Endothelial cell of umbilical vein (primary cell): ENCODE data around the gene CENPI. TPM values are rescaled to one million over a fixed set of nuclear protein-coding genes. Genes with fewer than 3 reads are reported as not detected.

Experiments
- BruUV-seq: library from RNA; stranded (reverse); fragments of 400-500 nt; replicated peaks from 2 replicates; lab custom pipeline; 2021; lab: Mats Ljungman, UMichigan
- CTCF ChIA-PET: fragments of 300-600, 350-600 bp; sonication (Branson Sonifier 250); formaldehyde crosslinking; loops from one replicate; lab custom pipeline; 2021; ENCODE audit warnings: antibody characterized with exemption, inconsistent platforms; lab: Charles Lee
- POLR2A ChIA-PET: fragments of 300-600, 350-600 bp; sonication (Branson Sonifier 250); formaldehyde crosslinking; loops from one replicate; lab custom pipeline; 2021; ENCODE audit warnings: antibody characterized with exemption, inconsistent platforms; lab: Charles Lee
- DNase-seq: peaks from one replicate; pipeline ENCODE4 v3.0.0-alpha.2; 2011; ENCODE audit warnings: low read depth, low spot score
- FAIRE-seq: peaks from 2 replicates; lab custom pipeline; 2011; peaks lifted over from hg19 to GRCh38; lab: Jason Lieb, UNC
- H2AFZ ChIP-seq: 2 replicates; pipeline ENCODE4 v1.6.0; 2012; ENCODE audit warnings: low read depth, low read length, control low read depth, inconsistent platforms
- H3K27ac ChIP-seq: 2 replicates; pipeline ENCODE4 v1.5.1; 2011; ENCODE audit warnings: low read depth, mild to moderate bottlenecking, control low read depth, low read length, moderate library complexity; ENCODE audit not compliant: insufficient read depth
- H3K27me3 ChIP-seq, 2 experiments: 2 replicates each; pipeline versions ENCODE4 v1.6.0 to v1.6.1; 2011; ENCODE audit warnings: low read length in 2 of 2, mixed read lengths in 1 of 2; ENCODE audit not compliant: control insufficient read depth in 2 of 2, insufficient read depth in 2 of 2
- H3K36me3 ChIP-seq, 2 experiments: 2 replicates in 1 of 2; 3 replicates in 1 of 2; pipeline ENCODE4 v1.5.1; 2011; ENCODE audit warnings: low read length in 2 of 2, mild to moderate bottlenecking in 1 of 2, moderate library complexity in 1 of 2; ENCODE audit not compliant: control insufficient read depth in 2 of 2, insufficient read depth in 2 of 2; ENCODE audit errors: extremely low read depth in 1 of 2
- H3K4me1 ChIP-seq: 3 replicates; pipeline ENCODE4 v1.5.1; 2011; ENCODE audit warnings: mild to moderate bottlenecking, low read length; ENCODE audit not compliant: control insufficient read depth, insufficient read depth; ENCODE audit errors: extremely low read depth
- H3K4me2 ChIP-seq: 2 replicates; pipeline ENCODE4 v1.6.1; 2011; ENCODE audit warnings: low read length, control low read depth, mixed read lengths; ENCODE audit not compliant: insufficient read depth
- H3K4me3 ChIP-seq, 3 experiments: fragments of 200-600 bp in 1 of 3; sonication (generic), shearing (Covaris generic) in 1 of 3; replicated peaks in 1 of 3; 2 replicates each; pipeline ENCODE4 v1.5.1; 2011 to 2016; ENCODE audit warnings: control low read depth in 3 of 3, low read length in 3 of 3, mild to moderate bottlenecking in 2 of 3, inconsistent platforms in 1 of 3, low read depth in 1 of 3, moderate library complexity in 1 of 3; ENCODE audit not compliant: insufficient read depth in 1 of 3
- H3K79me2 ChIP-seq: 2 replicates; pipeline ENCODE4 v1.6.0; 2012; ENCODE audit warnings: low read length, inconsistent platforms; ENCODE audit not compliant: control insufficient read depth, insufficient read depth
- H3K9ac ChIP-seq: replicated peaks from 2 replicates; pipeline ENCODE3; 2011; ENCODE audit warnings: low read length, control low read depth; ENCODE audit not compliant: insufficient read depth; ENCODE audit errors: extremely low read depth
- H3K9me1 ChIP-seq: replicated peaks from 3 replicates; pipeline ENCODE4 v1.6.0; 2011; ENCODE audit warnings: mild to moderate bottlenecking, low read length; ENCODE audit not compliant: control insufficient read depth, insufficient read depth; ENCODE audit errors: extremely low read depth
- H3K9me3 ChIP-seq: replicated peaks from 2 replicates; pipeline ENCODE4 v1.5.1; 2012; ENCODE audit warnings: low read length, inconsistent platforms; ENCODE audit not compliant: control insufficient read depth, insufficient read depth
- H4K20me1 ChIP-seq: replicated peaks from 2 replicates; pipeline ENCODE3; 2011; ENCODE audit warnings: mild to moderate bottlenecking, low read length; ENCODE audit not compliant: control insufficient read depth, insufficient read depth; ENCODE audit errors: extremely low read depth
- EZH2 ChIP-seq: IDR thresholded peaks from 2 replicates; pipeline ENCODE4 v1.6.1; 2012; ENCODE audit warnings: borderline replicate concordance, low read depth, mild to moderate bottlenecking, moderate library complexity, low read length, inconsistent platforms; ENCODE audit not compliant: severe bottlenecking
- FOS ChIP-seq: IDR thresholded peaks from 2 replicates; pipeline ENCODE4 v1.6.1; 2011; ENCODE audit warnings: mild to moderate bottlenecking, low read length, moderate library complexity, borderline replicate concordance; ENCODE audit not compliant: insufficient read depth
- GATA2 ChIP-seq: IDR thresholded peaks from 2 replicates; pipeline ENCODE4 v1.7.0; 2011; ENCODE audit warnings: low read depth, mild to moderate bottlenecking, moderate library complexity, mixed read lengths, low read length; ENCODE audit not compliant: insufficient read length, insufficient read depth
- JUN ChIP-seq: IDR thresholded peaks from 2 replicates; pipeline ENCODE4 v1.6.1; 2011; ENCODE audit warnings: borderline replicate concordance, low read depth; ENCODE audit not compliant: insufficient read length, insufficient read depth
- MYC ChIP-seq: IDR thresholded peaks from one replicate; pipeline ENCODE4 v1.6.1; 2011; ENCODE audit warnings: mild to moderate bottlenecking, low read depth, low read length
- POLR2A ChIP-seq: IDR thresholded peaks from 2 replicates; pipeline ENCODE4 v1.6.1; 2012; ENCODE audit warnings: low read depth, mild to moderate bottlenecking, control low read depth, low read length
- POLR2AphosphoS5 ChIP-seq: IDR thresholded peaks from 2 replicates; pipeline ENCODE4 v1.6.1; 2012; ENCODE audit warnings: low read depth, mild to moderate bottlenecking, control low read depth, low read length, moderate library complexity; ENCODE audit not compliant: insufficient read depth
- dilution Hi-C: fragments of 300-500 bp; cut with MboI; formaldehyde crosslinking; loops from one replicate; pipeline ENCODE4 v1.15.0; 2019; ENCODE audit warnings: low sequenced_read_pairs; ENCODE audit not compliant: extremely low pct_ligation_motif_present
- intact Hi-C: fragments of 100-400 bp; cut with micrococcal nuclease; formaldehyde crosslinking; loops from one replicate; pipeline ENCODE4 v1.10.0; 2022
- polyA plus RNA-seq, 4 experiments: library from polyadenylated mRNA; depleted of rRNA in 3 of 4; stranded (reverse) in 3 of 4; unstranded in 1 of 4; fragments of >200 nt; gene quantifications; 2 replicates each; pipeline versions ENCODE4 v1.2.1 to v1.2.3, GENCODE V29; 2011 to 2012; ENCODE audit warnings: missing spikeins in 1 of 4
- total RNA-seq: library from RNA; stranded (reverse); gene quantifications from 2 replicates; pipeline ENCODE4 v1.2.3, GENCODE V29; 2021
- TF ChIP-seq, protein P1 (sequence below): IDR thresholded peaks from 2 replicates; pipeline ENCODE4 v1.6.1; 2011; ENCODE audit not compliant: insufficient read depth, insufficient read length
- TF ChIP-seq, protein P2 (sequence below), 2 donors: IDR thresholded peaks; 1 replicate in 1 of 2; 2 replicates in 1 of 2; pipeline ENCODE4 v1.5.1; 2011; ENCODE audit warnings: low read length in 2 of 2, mild to moderate bottlenecking in 2 of 2, moderate library complexity in 2 of 2, control low read depth in 1 of 2, inconsistent platforms in 1 of 2, low read depth in 1 of 2; ENCODE audit not compliant: insufficient read depth in 1 of 2; ENCODE audit errors: extremely low read depth in 1 of 2

Gene CENPI
- total and polyA plus RNA-seq, 2 donors (not counting 3 experiments of a cell fraction or from before 2014, with no cell fraction given), result 7.7 to 28.9 TPM

GRCh38 chrX:101080326-101081124 is 17.5 kb upstream of the CENPI start:
- Histone ChIP-seq H3K27me3 (no peaks in the 10 kb centered on the region), H3K4me3 (no peak overlapping the region), H3K27ac (no peak overlapping the region), H3K4me2 (no peak overlapping the region), H4K20me1 (no peaks in the 10 kb centered on the region), H2AFZ (no peak overlapping the region), H3K4me1 (peaks cover 3% of the 10 kb centered on the region), H3K79me2 (no peaks in the 10 kb centered on the region), H3K9me3 (no peaks in the 10 kb centered on the region), H3K36me3 (no peaks in the 10 kb centered on the region), H3K9me1 (no peaks in the 10 kb centered on the region), H3K9ac (no peak overlapping the region)
- DNase-seq (no peak), FAIRE-seq (no peak)
- intact Hi-C loops (no loop called here), dilution Hi-C loops (no loop called here)
- ChIA-PET CTCF (interaction anchor here (1.2 kb wide), 1 partner anchor 260 kb away, joined by 3 read pairs; the partner anchor contains the start of gene CSTF2), POLR2A (no interaction called here)
- BruUV-seq, result no TSS peak
- TF ChIP-seq POLR2AphosphoS5 (no peak), GATA2 (no peak), POLR2A (no peak), EZH2 (no peak), FOS (no peak), MYC (no peak), JUN (no peak)
- TF ChIP-seq, protein P1, sequence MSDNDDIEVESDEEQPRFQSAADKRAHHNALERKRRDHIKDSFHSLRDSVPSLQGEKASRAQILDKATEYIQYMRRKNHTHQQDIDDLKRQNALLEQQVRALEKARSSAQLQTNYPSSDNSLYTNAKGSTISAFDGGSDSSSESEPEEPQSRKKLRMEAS, result no peak
- TF ChIP-seq, protein P2, sequence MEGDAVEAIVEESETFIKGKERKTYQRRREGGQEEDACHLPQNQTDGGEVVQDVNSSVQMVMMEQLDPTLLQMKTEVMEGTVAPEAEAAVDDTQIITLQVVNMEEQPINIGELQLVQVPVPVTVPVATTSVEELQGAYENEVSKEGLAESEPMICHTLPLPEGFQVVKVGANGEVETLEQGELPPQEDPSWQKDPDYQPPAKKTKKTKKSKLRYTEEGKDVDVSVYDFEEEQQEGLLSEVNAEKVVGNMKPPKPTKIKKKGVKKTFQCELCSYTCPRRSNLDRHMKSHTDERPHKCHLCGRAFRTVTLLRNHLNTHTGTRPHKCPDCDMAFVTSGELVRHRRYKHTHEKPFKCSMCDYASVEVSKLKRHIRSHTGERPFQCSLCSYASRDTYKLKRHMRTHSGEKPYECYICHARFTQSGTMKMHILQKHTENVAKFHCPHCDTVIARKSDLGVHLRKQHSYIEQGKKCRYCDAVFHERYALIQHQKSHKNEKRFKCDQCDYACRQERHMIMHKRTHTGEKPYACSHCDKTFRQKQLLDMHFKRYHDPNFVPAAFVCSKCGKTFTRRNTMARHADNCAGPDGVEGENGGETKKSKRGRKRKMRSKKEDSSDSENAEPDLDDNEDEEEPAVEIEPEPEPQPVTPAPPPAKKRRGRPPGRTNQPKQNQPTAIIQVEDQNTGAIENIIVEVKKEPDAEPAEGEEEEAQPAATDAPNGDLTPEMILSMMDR (IDR thresholded peaks at IDR 0.05; ENCODE audit: extremely low read depth in 1 of 2, insufficient read depth in 1 of 2, low read depth in 1 of 2, low read length in 2 of 2), result no peak
